ENCODE measurements around the gene ZFAND3.
"Not testable (repeated sequence)": the region's sequence is repeated elsewhere in the genome, so short reads cannot be mapped to it uniquely, and the experiment has no call there.

ZFAND3 gene

GRCh38 chr6:37962481-37963080, 143.1 kb downstream of the ZFAND3 start:
- not testable (repeated sequence) for DNase-seq; H2BK120ac ChIP-seq (ENCODE audit: low read depth, low read length); H3K56ac ChIP-seq (ENCODE audit: low read length); H3K9ac ChIP-seq (ENCODE audit: low read length); H2BK5ac ChIP-seq (ENCODE audit: low read length); H2BK15ac ChIP-seq (replicated peaks; ENCODE audit: low read depth); H3K4ac ChIP-seq (ENCODE audit: low read depth, low read length); H3K27ac ChIP-seq (ENCODE audit: low read depth, low read length); H3K36me3 ChIP-seq (ENCODE audit: control insufficient read depth, insufficient read depth, low read length); H3K18ac ChIP-seq (ENCODE audit: low read length); H3K23ac ChIP-seq (ENCODE audit: low read length); H2AK5ac ChIP-seq (ENCODE audit: low read length); H4K5ac ChIP-seq (ENCODE audit: low read length); H4K8ac ChIP-seq (ENCODE audit: low read depth, low read length); H3K79me2 ChIP-seq (ENCODE audit: control insufficient read depth, insufficient read depth, low read length); H3K4me2 ChIP-seq (ENCODE audit: low read length); H3K4me1 ChIP-seq (ENCODE audit: control insufficient read depth, low read depth, low read length); H3K27me3 ChIP-seq (ENCODE audit: insufficient read depth, low read length, poor library complexity); H3K4me3 ChIP-seq (ENCODE audit: low read length)
- peaks cover 18% of the 10 kb centered on the region for H3K79me1 ChIP-seq (ENCODE audit: low read length)
- no CpG with 5 or more reads among the region's 17 CpGs for WGBS (ENCODE audit: extremely low coverage, insufficient coverage, low lambda C conversion rate)

GRCh38 chr6:37965964-37966676, 146.6 kb downstream of the ZFAND3 start:
- H3K27ac ChIP-seq (ENCODE audit: low read depth, low read length): no peak overlapping the region
- no CpG with 5 or more reads among the region's 3 CpGs for WGBS (ENCODE audit: extremely low coverage, insufficient coverage, low lambda C conversion rate)
- H3K4ac ChIP-seq (ENCODE audit: low read depth, low read length): no peak overlapping the region
- no peak overlapping the region for H3K9ac ChIP-seq (ENCODE audit: low read length)
- no peak overlapping the region for H2BK120ac ChIP-seq (ENCODE audit: low read depth, low read length)
- no peak overlapping the region for H3K18ac ChIP-seq (ENCODE audit: low read length)
- no peak overlapping the region for H3K4me2 ChIP-seq (ENCODE audit: low read length)
- H2BK5ac ChIP-seq (ENCODE audit: low read length): no peak overlapping the region
- no peak overlapping the region for H4K8ac ChIP-seq (ENCODE audit: low read depth, low read length)
- no peak overlapping the region for H3K56ac ChIP-seq (ENCODE audit: low read length)
- no peaks in the 10 kb centered on the region for H3K36me3 ChIP-seq (ENCODE audit: control insufficient read depth, insufficient read depth, low read length)
- DNase-seq: no peak
- no peak overlapping the region for H3K23ac ChIP-seq (ENCODE audit: low read length)
- no peaks in the 10 kb centered on the region for H3K4me1 ChIP-seq (ENCODE audit: control insufficient read depth, low read depth, low read length)
- H3K79me2 ChIP-seq (ENCODE audit: control insufficient read depth, insufficient read depth, low read length): peaks cover 2% of the 10 kb centered on the region
- no peaks in the 10 kb centered on the region for H3K27me3 ChIP-seq (ENCODE audit: insufficient read depth, low read length, poor library complexity)
- H2BK15ac ChIP-seq (replicated peaks; ENCODE audit: low read depth): no peak overlapping the region
- H3K79me1 ChIP-seq (ENCODE audit: low read length): peaks cover 15% of the 10 kb centered on the region
- H3K4me3 ChIP-seq (ENCODE audit: low read length): no peak overlapping the region
- no peak overlapping the region for H4K5ac ChIP-seq (ENCODE audit: low read length)
- H2AK5ac ChIP-seq (ENCODE audit: low read length): no peak overlapping the region

- H3K79me2 ChIP-seq (ENCODE audit: control insufficient read depth, insufficient read depth, low read length): peaks cover 2% of the 10 kb centered on the region
- H2BK15ac ChIP-seq (replicated peaks; ENCODE audit: low read depth): no peak overlapping the region
- no peaks in the 10 kb centered on the region for H3K36me3 ChIP-seq (ENCODE audit: control insufficient read depth, insufficient read depth, low read length)
- no peaks in the 10 kb centered on the region for H3K27me3 ChIP-seq (ENCODE audit: insufficient read depth, low read length, poor library complexity)
- no peak overlapping the region for H3K4ac ChIP-seq (ENCODE audit: low read depth, low read length)
- no peak overlapping the region for H3K4me3 ChIP-seq (ENCODE audit: low read length)
- H3K23ac ChIP-seq (ENCODE audit: low read length): no peak overlapping the region
- peaks cover 12% of the 10 kb centered on the region for H3K79me1 ChIP-seq (ENCODE audit: low read length)
- H3K56ac ChIP-seq (ENCODE audit: low read length): no peak overlapping the region
- no peak overlapping the region for H2AK5ac ChIP-seq (ENCODE audit: low read length)
- WGBS (ENCODE audit: extremely low coverage, insufficient coverage, low lambda C conversion rate): no CpG with 5 or more reads among the region's 1 CpG
- H3K4me2 ChIP-seq (ENCODE audit: low read length): no peak overlapping the region
- no peak overlapping the region for H2BK120ac ChIP-seq (ENCODE audit: low read depth, low read length)
- no peak overlapping the region for H2BK5ac ChIP-seq (ENCODE audit: low read length)
- no peak overlapping the region for H4K5ac ChIP-seq (ENCODE audit: low read length)
- no peak overlapping the region for H3K27ac ChIP-seq (ENCODE audit: low read depth, low read length)
- H4K8ac ChIP-seq (ENCODE audit: low read depth, low read length): no peak overlapping the region
- H3K4me1 ChIP-seq (ENCODE audit: control insufficient read depth, low read depth, low read length): no peaks in the 10 kb centered on the region
- no peak for DNase-seq
- no peak overlapping the region for H3K18ac ChIP-seq (ENCODE audit: low read length)
- H3K9ac ChIP-seq (ENCODE audit: low read length): no peak overlapping the region
Observed at GRCh38 chr6:37966801-37967200, 147.3 kb downstream of the ZFAND3 start.

GRCh38 chr6:37967651-37968050, 148.1 kb downstream of the ZFAND3 start:
- Histone ChIP-seq H3K23ac (ENCODE audit: low read length) (no peak overlapping the region), H4K8ac (ENCODE audit: low read depth, low read length) (no peak overlapping the region), H3K4ac (ENCODE audit: low read depth, low read length) (no peak overlapping the region), H3K56ac (ENCODE audit: low read length) (no peak overlapping the region), H2BK15ac (replicated peaks; ENCODE audit: low read depth) (no peak overlapping the region), H3K36me3 (ENCODE audit: control insufficient read depth, insufficient read depth, low read length) (no peaks in the 10 kb centered on the region), H4K5ac (ENCODE audit: low read length) (no peak overlapping the region), H2AK5ac (ENCODE audit: low read length) (no peak overlapping the region), H3K4me2 (ENCODE audit: low read length) (no peak overlapping the region), H2BK120ac (ENCODE audit: low read depth, low read length) (no peak overlapping the region), H3K27me3 (ENCODE audit: insufficient read depth, low read length, poor library complexity) (no peaks in the 10 kb centered on the region), H3K9ac (ENCODE audit: low read length) (no peak overlapping the region), H3K4me3 (ENCODE audit: low read length) (no peak overlapping the region), H2BK5ac (ENCODE audit: low read length) (no peak overlapping the region), H3K18ac (ENCODE audit: low read length) (no peak overlapping the region), H3K4me1 (ENCODE audit: control insufficient read depth, low read depth, low read length) (no peaks in the 10 kb centered on the region), H3K79me1 (ENCODE audit: low read length) (peaks cover 14% of the 10 kb centered on the region), H3K27ac (ENCODE audit: low read depth, low read length) (no peak overlapping the region), H3K79me2 (ENCODE audit: control insufficient read depth, insufficient read depth, low read length) (peaks cover 4% of the 10 kb centered on the region)
- no peak for DNase-seq
- no CpG with 5 or more reads among the region's 1 CpG for WGBS (ENCODE audit: extremely low coverage, insufficient coverage, low lambda C conversion rate)

GRCh38 chr6:37971266-37971665, 151.7 kb downstream of the ZFAND3 start:
- no CpG with 5 or more reads among the region's 2 CpGs for WGBS (ENCODE audit: extremely low coverage, insufficient coverage, low lambda C conversion rate)
- no peak overlapping the region for H2BK15ac ChIP-seq (replicated peaks; ENCODE audit: low read depth)

More at GRCh38 chr6:37971266-37971665, 151.7 kb downstream of the ZFAND3 start:
- Histone ChIP-seq H3K36me3 (ENCODE audit: control insufficient read depth, insufficient read depth, low read length) (no peaks in the 10 kb centered on the region), H3K27ac (ENCODE audit: low read depth, low read length) (no peak overlapping the region), H3K27me3 (ENCODE audit: insufficient read depth, low read length, poor library complexity) (no peaks in the 10 kb centered on the region), H3K18ac (ENCODE audit: low read length) (no peak overlapping the region), H4K5ac (ENCODE audit: low read length) (no peak overlapping the region), H2BK5ac (ENCODE audit: low read length) (no peak overlapping the region), H3K4me1 (ENCODE audit: control insufficient read depth, low read depth, low read length) (no peaks in the 10 kb centered on the region), H3K56ac (ENCODE audit: low read length) (no peak overlapping the region), H3K79me1 (ENCODE audit: low read length) (peaks cover 7% of the 10 kb centered on the region), H3K9ac (ENCODE audit: low read length) (no peak overlapping the region), H3K4me2 (ENCODE audit: low read length) (no peak overlapping the region), H2AK5ac (ENCODE audit: low read length) (no peak overlapping the region), H3K4me3 (ENCODE audit: low read length) (no peak overlapping the region), H3K4ac (ENCODE audit: low read depth, low read length) (no peak overlapping the region), H3K23ac (ENCODE audit: low read length) (no peak overlapping the region), H4K8ac (ENCODE audit: low read depth, low read length) (no peak overlapping the region), H3K79me2 (ENCODE audit: control insufficient read depth, insufficient read depth, low read length) (peaks cover 4% of the 10 kb centered on the region), H2BK120ac (ENCODE audit: low read depth, low read length) (no peak overlapping the region)
- DNase-seq: no peak

All from mesendoderm (in vitro differentiated cells).